ENCODE measurements around the gene CCRL2. TPM values are rescaled to one million over a fixed set of nuclear protein-coding genes. Genes with fewer than 3 reads are reported as not detected.

Gene CCRL2
- total RNA-seq, 2 experiments from 2014 or later = 10.1 to 11.2 TPM

GRCh38 chr3:46369151-46369550 lies 37.9 kb upstream of the CCRL2 start:
- Mint-ChIP-seq H3K4me3 (peak overlapping the region; percentile 77), H3K27me3 (ENCODE audit: low read depth) (no peaks in the 10 kb centered on the region), H3K27ac (peak overlapping the region; percentile 81), H3K4me1 (ENCODE audit: low read depth) (peaks cover 76% of the 10 kb centered on the region), H3K36me3 (ENCODE audit: low read depth) (peaks cover 37% of the 10 kb centered on the region), H3K9me3 (ENCODE audit: insufficient read depth) (no peaks in the 10 kb centered on the region)
- CTCF ChIA-PET = interaction anchor here (0.6 to 13.5 kb wide), 52 partner anchors 9 to 430 kb away, joined by 3 to 371 read pairs (median 7); partner anchors contain the start of genes CCR1, CCR2, CCRL2 and CXCR6
- POLR2A ChIA-PET = interaction anchor here (0.6 to 6.0 kb wide), 20 partner anchors 9 to 272 kb away, joined by 3 to 63 read pairs (median 6); partner anchors contain the start of genes CCR1, CCR2, CCR5AS and CCRL2
- no peak for ATAC-seq
- no peak for DNase-seq

DNA sequence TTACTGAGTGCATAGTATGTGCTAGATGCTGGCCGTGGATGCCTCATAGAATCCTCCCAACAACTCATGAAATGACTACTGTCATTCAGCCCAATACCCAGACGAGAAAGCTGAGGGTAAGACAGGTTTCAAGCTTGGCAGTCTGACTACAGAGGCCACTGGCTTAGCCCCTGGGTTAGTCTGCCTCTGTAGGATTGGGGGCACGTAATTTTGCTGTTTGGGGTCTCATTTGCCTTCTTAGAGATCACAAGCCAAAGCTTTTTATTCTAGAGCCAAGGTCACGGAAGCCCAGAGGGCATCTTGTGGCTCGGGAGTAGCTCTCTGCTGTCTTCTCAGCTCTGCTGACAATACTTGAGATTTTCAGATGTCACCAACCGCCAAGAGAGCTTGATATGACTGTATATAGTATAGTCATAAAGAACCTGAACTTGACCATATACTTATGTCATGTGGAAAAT lies 37.4 kb upstream of the CCRL2 start:
- POLR2A ChIA-PET = interaction anchor here (0.7 to 6.0 kb wide), 21 partner anchors 10 to 377 kb away, joined by 3 to 63 read pairs (median 7); partner anchors contain the start of genes CCR1, CCR2, CCR5AS and CCRL2
- H3K4me3 Mint-ChIP-seq = peak overlapping the region; percentile 77
- H3K4me1 Mint-ChIP-seq (ENCODE audit: low read depth) = peaks cover 82% of the 10 kb centered on the region

GRCh38 chr3:46370839-46371518 lies 36.1 kb upstream of the CCRL2 start, which contains the start of gene CCR5:
Gene CCR5 (plus strand): TSS chr3:46370946. CDS start chr3:46372903, 1,957 bp downstream.
- DNase-seq (peak; percentile 71), ATAC-seq (peak; percentile 62)
- CTCF ChIA-PET = interaction anchor here (0.6 to 13.5 kb wide), 40 partner anchors 7 to 528 kb away, joined by 3 to 371 read pairs (median 9); partner anchors contain the start of genes CCR1, CCR2 and CXCR6
- peaks cover 49% of the 10 kb centered on the region for H3K36me3 Mint-ChIP-seq (ENCODE audit: low read depth)
- peaks cover 89% of the 10 kb centered on the region for H3K4me1 Mint-ChIP-seq (ENCODE audit: low read depth)
- H3K27me3 Mint-ChIP-seq (ENCODE audit: low read depth) = no peaks in the 10 kb centered on the region
- peak within 1 kb of the TSS; percentile 77 for H3K4me3 Mint-ChIP-seq
- peak within 1 kb of the TSS; percentile 81 for H3K27ac Mint-ChIP-seq
- no peaks in the 10 kb centered on the region for H3K9me3 Mint-ChIP-seq (ENCODE audit: insufficient read depth)
- POLR2A ChIA-PET = interaction anchor here (0.6 to 6.0 kb wide), 19 partner anchors 11 to 378 kb away, joined by 3 to 63 read pairs (median 7); partner anchors contain the start of genes CCR1 and CCR2

More for the DNA sequence above, 37.4 kb upstream of the CCRL2 start:
- DNase-seq (no peak), ATAC-seq (peak; percentile 66)
- CTCF ChIA-PET = interaction anchor here (0.7 to 13.5 kb wide), 51 partner anchors 9 to 431 kb away, joined by 3 to 371 read pairs (median 7); partner anchors contain the start of genes CCR1, CCR2, CCR5AS and CCRL2
- H3K27me3 Mint-ChIP-seq (ENCODE audit: low read depth) = no peaks in the 10 kb centered on the region
- H3K27ac Mint-ChIP-seq = peak overlapping the region; percentile 81
- H3K36me3 Mint-ChIP-seq (ENCODE audit: low read depth) = peaks cover 43% of the 10 kb centered on the region
- no peaks in the 10 kb centered on the region for H3K9me3 Mint-ChIP-seq (ENCODE audit: insufficient read depth)

- DNase-seq (no peak), ATAC-seq (no peak)
- POLR2A ChIA-PET = interaction anchor here (0.7 to 6.0 kb wide), 16 partner anchors 12 to 286 kb away, joined by 3 to 63 read pairs (median 5); partner anchors contain the start of gene CCR1
- no peaks in the 10 kb centered on the region for H3K9me3 Mint-ChIP-seq (ENCODE audit: insufficient read depth)
- peak overlapping the region; percentile 81 for H3K27ac Mint-ChIP-seq
- peaks cover 48% of the 10 kb centered on the region for H3K36me3 Mint-ChIP-seq (ENCODE audit: low read depth)
- no peaks in the 10 kb centered on the region for H3K27me3 Mint-ChIP-seq (ENCODE audit: low read depth)
- CTCF ChIA-PET = interaction anchor here (0.8 to 13.5 kb wide), 50 partner anchors 9 to 611 kb away, joined by 3 to 371 read pairs (median 5); partner anchors contain the start of genes CCR1, CCR2, CCR5AS and CCRL2
- H3K4me1 Mint-ChIP-seq (ENCODE audit: low read depth) = peaks cover 88% of the 10 kb centered on the region
- peak overlapping the region; percentile 77 for H3K4me3 Mint-ChIP-seq
Observed at GRCh38 chr3:46371519-46372340, 35.3 kb upstream of the CCRL2 start.

DNA sequence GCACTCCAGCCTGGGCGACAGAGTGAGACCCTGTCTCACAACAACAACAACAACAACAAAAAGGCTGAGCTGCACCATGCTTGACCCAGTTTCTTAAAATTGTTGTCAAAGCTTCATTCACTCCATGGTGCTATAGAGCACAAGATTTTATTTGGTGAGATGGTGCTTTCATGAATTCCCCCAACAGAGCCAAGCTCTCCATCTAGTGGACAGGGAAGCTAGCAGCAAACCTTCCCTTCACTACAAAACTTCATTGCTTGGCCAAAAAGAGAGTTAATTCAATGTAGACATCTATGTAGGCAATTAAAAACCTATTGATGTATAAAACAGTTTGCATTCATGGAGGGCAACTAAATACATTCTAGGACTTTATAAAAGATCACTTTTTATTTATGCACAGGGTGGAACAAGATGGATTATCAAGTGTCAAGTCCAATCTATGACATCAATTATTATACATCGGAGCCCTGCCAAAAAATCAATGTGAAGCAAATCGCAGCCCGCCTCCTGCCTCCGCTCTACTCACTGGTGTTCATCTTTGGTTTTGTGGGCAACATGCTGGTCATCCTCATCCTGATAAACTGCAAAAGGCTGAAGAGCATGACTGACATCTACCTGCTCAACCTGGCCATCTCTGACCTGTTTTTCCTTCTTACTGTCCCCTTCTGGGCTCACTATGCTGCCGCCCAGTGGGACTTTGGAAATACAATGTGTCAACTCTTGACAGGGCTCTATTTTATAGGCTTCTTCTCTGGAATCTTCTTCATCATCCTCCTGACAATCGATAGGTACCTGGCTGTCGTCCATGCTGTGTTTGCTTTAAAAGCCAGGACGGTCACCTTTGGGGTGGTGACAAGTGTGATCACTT lies 34.3 kb upstream of the CCRL2 start:
- Mint-ChIP-seq H3K27me3 (ENCODE audit: low read depth) (no peaks in the 10 kb centered on the region), H3K9me3 (ENCODE audit: insufficient read depth) (no peaks in the 10 kb centered on the region), H3K4me1 (ENCODE audit: low read depth) (peaks cover 92% of the 10 kb centered on the region), H3K27ac (peak overlapping the region; percentile 73), H3K36me3 (ENCODE audit: low read depth) (peaks cover 54% of the 10 kb centered on the region), H3K4me3 (peak overlapping the region; percentile 77)
- ChIA-PET POLR2A (interaction anchor here (0.7 to 6.0 kb wide), 11 partner anchors 19 to 287 kb away, joined by 3 to 63 read pairs (median 4); partner anchors contain the start of gene CCR1), CTCF (interaction anchor here (0.8 to 13.5 kb wide), 45 partner anchors 8 to 612 kb away, joined by 3 to 371 read pairs (median 5); partner anchors contain the start of genes CCR1, CCR2, CCR5AS and CCRL2)
- ATAC-seq = peak; percentile 33
- peak; percentile 68 for DNase-seq

- Mint-ChIP-seq H3K27ac (peak overlapping the region; percentile 69), H3K36me3 (ENCODE audit: low read depth) (peaks cover 54% of the 10 kb centered on the region), H3K27me3 (ENCODE audit: low read depth) (no peaks in the 10 kb centered on the region), H3K4me1 (ENCODE audit: low read depth) (peaks cover 82% of the 10 kb centered on the region), H3K4me3 (peak overlapping the region; percentile 77), H3K9me3 (ENCODE audit: insufficient read depth) (no peaks in the 10 kb centered on the region)
- ChIA-PET CTCF (interaction anchor here (1.0 to 13.5 kb wide), 11 partner anchors 9 to 436 kb away, joined by 3 to 371 read pairs (median 5); partner anchors contain the start of gene CCR1), POLR2A (interaction anchor here (1.3 kb wide), 1 partner anchor 9 kb away, joined by 4 read pairs; no protein-coding TSS in a partner anchor)
- DNase-seq = no peak
- ATAC-seq = no peak
Observed at GRCh38 chr3:46374755-46375154, 32.3 kb upstream of the CCRL2 start.

DNA sequence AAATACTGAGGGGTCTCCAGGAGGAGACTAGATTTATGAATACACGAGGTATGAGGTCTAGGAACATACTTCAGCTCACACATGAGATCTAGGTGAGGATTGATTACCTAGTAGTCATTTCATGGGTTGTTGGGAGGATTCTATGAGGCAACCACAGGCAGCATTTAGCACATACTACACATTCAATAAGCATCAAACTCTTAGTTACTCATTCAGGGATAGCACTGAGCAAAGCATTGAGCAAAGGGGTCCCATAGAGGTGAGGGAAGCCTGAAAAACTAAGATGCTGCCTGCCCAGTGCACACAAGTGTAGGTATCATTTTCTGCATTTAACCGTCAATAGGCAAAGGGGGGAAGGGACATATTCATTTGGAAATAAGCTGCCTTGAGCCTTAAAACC lies 31.8 kb upstream of the CCRL2 start:
- ATAC-seq = no peak

DNA sequence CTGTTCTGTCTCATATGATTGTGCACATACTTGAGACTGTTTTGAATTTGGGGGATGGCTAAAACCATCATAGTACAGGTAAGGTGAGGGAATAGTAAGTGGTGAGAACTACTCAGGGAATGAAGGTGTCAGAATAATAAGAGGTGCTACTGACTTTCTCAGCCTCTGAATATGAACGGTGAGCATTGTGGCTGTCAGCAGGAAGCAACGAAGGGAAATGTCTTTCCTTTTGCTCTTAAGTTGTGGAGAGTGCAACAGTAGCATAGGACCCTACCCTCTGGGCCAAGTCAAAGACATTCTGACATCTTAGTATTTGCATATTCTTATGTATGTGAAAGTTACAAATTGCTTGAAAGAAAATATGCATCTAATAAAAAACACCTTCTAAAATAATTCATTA lies 31.2 kb upstream of the CCRL2 start:
- Mint-ChIP-seq H3K4me3 (peak overlapping the region; percentile 49), H3K4me1 (ENCODE audit: low read depth) (peaks cover 80% of the 10 kb centered on the region), H3K9me3 (ENCODE audit: insufficient read depth) (no peaks in the 10 kb centered on the region), H3K27ac (peak overlapping the region; percentile 77), H3K27me3 (ENCODE audit: low read depth) (no peaks in the 10 kb centered on the region), H3K36me3 (ENCODE audit: low read depth) (peaks cover 56% of the 10 kb centered on the region)
- POLR2A ChIA-PET = no interaction called here
- ATAC-seq (peak; percentile 46), DNase-seq (no peak)
- CTCF ChIA-PET = interaction anchor here (1.0 to 13.5 kb wide), 6 partner anchors 24 to 292 kb away, joined by 4 to 371 read pairs (median 44); partner anchors contain the start of gene CCR1

More for the DNA sequence above, 31.8 kb upstream of the CCRL2 start:
- Mint-ChIP-seq H3K27me3 (ENCODE audit: low read depth) (no peaks in the 10 kb centered on the region), H3K9me3 (ENCODE audit: insufficient read depth) (no peaks in the 10 kb centered on the region), H3K4me1 (ENCODE audit: low read depth) (peaks cover 80% of the 10 kb centered on the region), H3K4me3 (peak overlapping the region; percentile 77), H3K36me3 (ENCODE audit: low read depth) (peaks cover 54% of the 10 kb centered on the region), H3K27ac (peak overlapping the region; percentile 69)
- CTCF ChIA-PET = interaction anchor here (1.0 to 13.5 kb wide), 10 partner anchors 9 to 436 kb away, joined by 3 to 371 read pairs (median 5); partner anchors contain the start of gene CCR1
- POLR2A ChIA-PET = interaction anchor here (1.3 kb wide), 1 partner anchor 9 kb away, joined by 4 read pairs; no protein-coding TSS in a partner anchor
- no peak for DNase-seq

DNA sequence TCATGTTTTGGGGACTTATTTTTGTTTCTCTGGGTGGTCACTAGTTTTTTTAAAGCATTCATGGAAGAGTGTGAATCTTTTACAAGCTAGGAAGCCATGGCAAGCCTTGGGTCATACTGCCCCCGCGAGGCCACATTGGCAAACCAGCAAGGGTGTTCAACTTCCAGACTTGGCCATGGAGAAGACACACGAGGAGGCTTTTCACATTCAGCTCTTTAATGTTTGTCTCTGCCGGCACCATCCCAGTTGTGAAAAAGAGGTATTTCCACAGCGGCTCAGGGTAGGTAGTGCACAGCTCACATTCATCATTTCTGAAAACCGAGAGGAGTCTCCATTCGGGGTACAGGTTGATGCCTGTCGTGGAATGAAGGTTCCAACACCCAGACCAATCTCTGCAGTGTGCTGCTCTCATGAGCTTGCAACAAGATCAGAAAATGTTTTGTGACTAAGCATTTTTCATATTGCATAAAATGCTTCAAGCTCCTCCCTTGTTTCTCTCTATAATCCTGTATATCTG lies 28.6 kb upstream of the CCRL2 start:
- CTCF ChIA-PET = interaction anchor here (0.7 to 13.5 kb wide), 52 partner anchors 9 to 440 kb away, joined by 3 to 371 read pairs (median 5); partner anchors contain the start of genes CCR1, CCR2, CCR3 and CCR5
- POLR2A ChIA-PET = interaction anchor here (0.7 to 1.0 kb wide), 2 partner anchors 288 to 299 kb away, joined by 3 to 4 read pairs; no protein-coding TSS in a partner anchor
- no peak overlapping the region for H3K27ac Mint-ChIP-seq
- DNase-seq (peak; percentile 82), ATAC-seq (peak; percentile 50)
- H3K4me1 Mint-ChIP-seq (ENCODE audit: low read depth) = peaks cover 76% of the 10 kb centered on the region
- H3K36me3 Mint-ChIP-seq (ENCODE audit: low read depth) = peaks cover 40% of the 10 kb centered on the region
- H3K4me3 Mint-ChIP-seq = no peak overlapping the region
- no peaks in the 10 kb centered on the region for H3K27me3 Mint-ChIP-seq (ENCODE audit: low read depth)
- H3K9me3 Mint-ChIP-seq (ENCODE audit: insufficient read depth) = no peaks in the 10 kb centered on the region
